ENCODE results near the gene SLC10A7.

DNA sequence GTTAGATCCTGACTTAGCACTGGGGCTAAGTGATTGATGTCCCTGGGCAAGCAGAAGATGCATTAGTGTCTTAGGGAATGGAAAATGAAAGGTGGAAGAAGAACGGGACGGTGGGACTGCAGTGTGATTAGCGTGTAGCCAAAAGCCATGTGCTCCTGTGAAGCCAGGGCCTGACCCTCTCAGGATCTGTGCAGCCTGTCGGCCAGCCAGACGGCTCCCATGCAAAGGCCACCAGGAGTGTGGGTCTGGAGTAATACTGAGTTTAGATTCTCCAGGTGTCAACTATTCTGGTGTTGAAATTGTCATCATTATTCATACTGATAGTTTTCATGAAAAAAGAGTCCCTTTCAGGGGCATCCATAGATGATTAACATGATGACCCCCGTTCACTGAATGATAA, 275.4 kb downstream of the SLC10A7 start:
- TF ChIP-seq, protein P1, sequence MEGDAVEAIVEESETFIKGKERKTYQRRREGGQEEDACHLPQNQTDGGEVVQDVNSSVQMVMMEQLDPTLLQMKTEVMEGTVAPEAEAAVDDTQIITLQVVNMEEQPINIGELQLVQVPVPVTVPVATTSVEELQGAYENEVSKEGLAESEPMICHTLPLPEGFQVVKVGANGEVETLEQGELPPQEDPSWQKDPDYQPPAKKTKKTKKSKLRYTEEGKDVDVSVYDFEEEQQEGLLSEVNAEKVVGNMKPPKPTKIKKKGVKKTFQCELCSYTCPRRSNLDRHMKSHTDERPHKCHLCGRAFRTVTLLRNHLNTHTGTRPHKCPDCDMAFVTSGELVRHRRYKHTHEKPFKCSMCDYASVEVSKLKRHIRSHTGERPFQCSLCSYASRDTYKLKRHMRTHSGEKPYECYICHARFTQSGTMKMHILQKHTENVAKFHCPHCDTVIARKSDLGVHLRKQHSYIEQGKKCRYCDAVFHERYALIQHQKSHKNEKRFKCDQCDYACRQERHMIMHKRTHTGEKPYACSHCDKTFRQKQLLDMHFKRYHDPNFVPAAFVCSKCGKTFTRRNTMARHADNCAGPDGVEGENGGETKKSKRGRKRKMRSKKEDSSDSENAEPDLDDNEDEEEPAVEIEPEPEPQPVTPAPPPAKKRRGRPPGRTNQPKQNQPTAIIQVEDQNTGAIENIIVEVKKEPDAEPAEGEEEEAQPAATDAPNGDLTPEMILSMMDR (IDR thresholded peaks at IDR 0.05; ENCODE audit: low read depth, low read length, poor library complexity, severe bottlenecking) = no peak
- no peak for TF ChIP-seq EZH2phosphoT487 (IDR thresholded peaks at IDR 0.05; ENCODE audit: borderline replicate concordance, low read length)

All from DOHH2 (cell line).